SK-MEL-5 (cell line): Measurements from ENCODE around the gene ZNF423. TPM values are rescaled to one million over a fixed set of nuclear protein-coding genes. Genes with fewer than 3 reads are reported as not detected.

Source experiments
- DNase-seq: peaks from one replicate; pipeline ENCODE4 v3.0.0-alpha.2; 2016; ENCODE audit warnings: low read depth, low spot score
- in situ Hi-C: cut with HindIII; loops from 2 replicates; pipeline ENCODE4 v1.10.0; 2016; ENCODE audit warnings: low sequenced_read_pairs, high pct_unique_total_duplicates, low pct_unique_long_range_greater_than_20kb
- total RNA-seq: library from RNA; depleted of rRNA; stranded (reverse); fragments of >200 nt; shearing (Covaris generic); gene quantifications from 2 replicates; pipeline ENCODE4 v1.2.3, GENCODE V29; 2014

Gene ZNF423
- total RNA-seq, 1 experiment from 2014 or later = not detected

DNA sequence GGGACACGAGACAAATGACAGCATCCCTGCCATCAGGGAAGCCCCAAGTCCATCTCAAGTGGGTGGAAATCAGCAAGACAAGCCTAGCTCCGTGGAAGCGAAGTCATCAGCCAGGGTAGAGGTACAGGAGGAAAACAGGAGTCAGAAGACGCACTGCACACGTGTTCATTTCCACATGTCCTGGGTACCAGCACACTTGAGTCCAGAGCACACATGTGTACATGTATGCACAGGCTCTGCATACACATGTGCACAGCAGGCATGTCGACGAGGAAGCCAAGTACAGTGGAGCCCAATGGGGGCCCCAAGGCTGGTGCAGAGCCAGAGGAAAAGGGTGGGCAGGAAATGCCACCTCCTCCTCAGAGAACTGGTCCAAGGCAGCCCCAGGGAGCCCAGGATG lies 75.9 kb downstream of the ZNF423 start:
- DNase-seq = no peak
- in situ Hi-C loops = no loop called here

GRCh38 chr16:49778202-49778930 lies 77.5 kb downstream of the ZNF423 start:
- no peak for DNase-seq
- in situ Hi-C loops = no loop called here

GRCh38 chr16:49776734-49777133 lies 79.2 kb downstream of the ZNF423 start:
- in situ Hi-C loops = no loop called here
- DNase-seq = no peak

DNA sequence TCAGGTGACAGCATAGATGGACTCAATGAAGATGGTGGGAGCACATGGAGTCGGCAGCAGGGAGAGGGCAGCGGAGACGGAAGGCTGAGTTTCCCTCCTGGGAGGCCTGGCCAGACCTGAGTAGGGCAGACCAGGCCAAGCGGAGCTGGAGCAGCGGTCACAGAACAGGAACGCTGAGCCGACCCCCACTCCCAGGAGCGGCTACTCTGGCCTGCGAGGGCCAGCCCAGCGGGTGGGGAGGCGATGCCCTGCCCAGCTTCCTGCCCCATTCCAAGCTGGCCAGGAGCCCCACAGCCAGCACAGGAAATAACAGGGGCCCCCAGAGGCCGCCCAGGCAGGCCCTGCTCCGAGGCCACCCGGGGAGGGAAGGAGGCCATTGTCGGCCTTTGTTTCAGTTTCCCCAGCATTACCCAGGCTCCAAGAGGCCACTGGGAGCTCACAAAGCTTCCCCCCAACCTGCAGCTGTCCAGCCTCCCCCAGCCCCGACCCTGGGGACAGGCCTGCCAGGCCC lies 79.8 kb downstream of the ZNF423 start:
- DNase-seq = no peak
- in situ Hi-C loops = no loop called here

DNA sequence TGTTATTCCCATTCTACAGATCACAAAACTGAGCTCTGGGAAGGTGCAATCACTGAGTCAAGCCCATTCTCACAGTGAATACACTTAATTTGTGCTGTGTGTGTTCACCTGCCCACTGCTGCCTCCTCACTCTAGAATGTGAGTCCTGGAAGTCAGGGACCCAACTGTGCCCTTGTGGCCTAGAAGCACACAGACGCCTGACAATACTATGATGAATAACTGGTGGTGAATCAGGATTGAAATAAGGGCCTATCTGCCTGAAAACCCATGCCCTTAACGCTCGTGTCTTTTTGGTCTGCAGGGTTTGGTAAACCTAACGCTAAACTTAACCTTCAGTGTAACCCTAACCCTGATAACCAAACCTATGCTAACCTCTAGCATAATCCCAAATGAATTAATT lies 80.3 kb downstream of the ZNF423 start:
- in situ Hi-C loops = no loop called here
- no peak for DNase-seq

- DNase-seq = no peak
- in situ Hi-C loops = no loop called here
Observed at GRCh38 chr16:49775018-49775417, 80.9 kb downstream of the ZNF423 start.

DNA sequence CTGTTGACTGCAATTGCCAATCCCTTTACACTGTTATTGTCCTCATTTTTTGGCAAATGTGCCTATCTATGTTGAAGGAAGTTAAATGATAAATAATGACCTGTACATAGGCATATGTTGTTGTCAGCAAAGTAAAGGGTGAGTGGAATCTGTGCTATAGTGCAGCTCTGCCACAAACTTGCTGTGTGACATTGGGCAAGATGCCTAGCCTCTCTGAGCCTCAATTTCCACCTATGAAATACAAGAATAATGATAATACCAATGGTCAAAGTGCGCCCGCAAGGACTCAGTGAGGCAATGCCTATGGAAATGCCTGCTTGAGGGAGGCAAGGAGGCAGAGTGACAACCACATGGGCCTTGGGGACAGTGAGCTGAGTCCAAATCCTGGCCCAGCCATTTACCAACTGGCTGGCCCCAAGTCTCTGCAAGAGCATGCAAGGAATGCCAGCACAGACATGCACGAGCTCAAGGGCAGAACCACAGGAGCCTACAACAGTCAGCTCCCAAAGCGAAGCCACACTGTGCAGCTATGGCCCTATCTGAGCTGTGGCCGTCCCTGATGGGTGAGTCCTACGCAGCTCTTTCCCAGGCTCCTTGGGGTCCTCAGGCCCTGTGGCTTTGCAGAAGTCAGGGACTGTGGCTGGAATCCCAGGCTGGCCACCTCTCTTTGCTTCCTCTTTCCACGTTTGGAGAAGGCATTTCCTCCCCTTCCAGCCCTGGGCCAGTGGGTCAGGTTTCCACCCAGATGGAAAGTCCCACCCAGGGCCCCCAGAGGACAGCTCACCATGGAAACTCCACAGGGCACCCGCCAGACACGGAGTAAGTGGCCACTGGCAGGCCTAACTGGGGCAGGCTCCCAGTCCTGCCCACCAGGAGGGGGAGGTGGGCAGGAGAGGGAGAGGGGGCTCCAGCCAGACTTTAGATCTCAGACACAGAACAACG lies 82.1 kb downstream of the ZNF423 start:
- in situ Hi-C loops = no loop called here
- no peak for DNase-seq

GRCh38 chr16:49767998-49768397 lies 87.9 kb downstream of the ZNF423 start:
- in situ Hi-C loops = no loop called here
- no peak for DNase-seq

DNA sequence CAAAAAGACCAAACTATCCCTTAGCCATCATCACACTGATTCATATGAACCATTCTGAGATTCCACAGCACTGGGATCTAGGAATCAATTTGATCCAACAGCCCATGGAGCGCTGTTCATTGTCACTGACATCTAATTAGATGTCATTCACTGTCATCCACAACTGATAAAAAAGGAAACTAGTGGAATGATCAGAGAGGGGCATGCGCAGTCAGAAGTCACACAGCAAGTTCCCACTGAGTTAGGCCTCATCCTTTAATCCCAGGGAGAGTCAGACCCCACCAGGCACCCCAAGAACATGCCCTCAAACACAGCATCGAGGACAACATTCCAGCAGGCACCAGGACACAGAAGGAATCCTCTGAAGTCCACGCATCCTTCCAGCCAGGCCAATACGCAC lies 88.5 kb downstream of the ZNF423 start:
- no peak for DNase-seq
- in situ Hi-C loops = no loop called here

DNA sequence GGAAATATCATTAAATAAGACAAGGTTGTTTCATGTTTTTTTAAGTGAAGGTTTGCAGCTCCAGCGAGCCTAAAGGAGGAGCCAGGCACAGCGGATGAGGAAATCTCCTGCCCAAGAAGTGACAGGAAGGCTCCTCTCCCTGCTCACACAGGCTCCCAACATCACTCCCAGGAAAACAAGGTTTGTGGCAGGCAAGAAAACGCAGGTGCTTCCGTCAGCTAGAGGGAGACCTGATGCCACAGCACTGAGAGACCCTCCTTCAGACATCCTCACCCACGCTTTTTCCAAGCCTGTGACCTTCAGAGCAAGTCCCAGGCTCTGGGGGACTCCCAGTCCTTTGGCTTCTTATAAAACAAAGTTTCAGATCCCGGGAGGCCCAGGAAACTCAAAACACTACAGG lies 89.7 kb downstream of the ZNF423 start:
- in situ Hi-C loops = no loop called here
- DNase-seq = no peak

DNA sequence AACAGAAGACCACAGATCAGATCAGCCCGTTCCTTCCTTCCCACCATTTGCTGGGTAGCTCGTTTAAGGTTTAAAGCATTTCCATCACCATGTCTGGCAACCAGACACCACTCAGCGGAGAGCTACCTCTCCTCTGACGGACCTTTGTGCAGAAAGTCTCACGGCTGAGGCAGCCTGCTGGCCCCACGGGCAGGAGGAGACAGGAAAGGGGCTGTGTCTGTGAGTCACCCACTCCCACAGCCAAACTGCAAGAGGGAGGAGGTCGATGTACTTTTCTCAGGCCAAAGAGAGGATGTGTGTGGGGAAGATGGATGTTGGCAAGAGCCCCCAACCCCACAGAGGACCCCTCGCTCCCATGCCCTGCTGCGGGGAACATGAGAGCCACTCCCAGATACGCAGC lies 92.1 kb downstream of the ZNF423 start:
- no peak for DNase-seq

GRCh38 chr16:49760815-49761214 lies 95.1 kb downstream of the ZNF423 start:
- in situ Hi-C loops = no loop called here
- DNase-seq = no peak

More for the DNA sequence above, 92.1 kb downstream of the ZNF423 start:
- in situ Hi-C loops = no loop called here

DNA sequence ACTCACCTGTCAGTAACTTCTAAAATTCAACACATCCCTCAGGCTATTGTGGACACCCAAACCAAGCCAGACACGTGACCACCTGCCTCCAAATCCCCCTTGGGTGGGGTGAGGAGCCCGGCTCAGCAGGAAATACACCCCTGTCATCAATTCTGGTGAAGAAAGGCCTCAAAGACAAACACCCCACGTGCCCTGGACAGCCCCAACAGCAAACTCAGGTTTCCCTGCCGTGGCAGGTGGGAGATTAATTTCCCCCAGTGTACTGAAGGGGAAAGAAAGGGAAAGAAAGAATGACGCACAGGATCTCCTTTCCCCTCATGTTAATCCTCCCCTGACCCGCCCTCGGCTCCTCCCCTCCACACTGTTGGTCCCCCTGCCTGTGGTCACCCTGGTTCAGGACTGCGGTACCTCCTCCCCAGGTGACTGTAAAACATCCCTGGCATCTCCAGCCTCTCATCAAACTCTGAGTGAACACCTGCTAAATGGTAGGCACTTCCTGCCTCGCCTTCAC lies 98.3 kb downstream of the ZNF423 start:
- DNase-seq = no peak
- in situ Hi-C loops = no loop called here

DNA sequence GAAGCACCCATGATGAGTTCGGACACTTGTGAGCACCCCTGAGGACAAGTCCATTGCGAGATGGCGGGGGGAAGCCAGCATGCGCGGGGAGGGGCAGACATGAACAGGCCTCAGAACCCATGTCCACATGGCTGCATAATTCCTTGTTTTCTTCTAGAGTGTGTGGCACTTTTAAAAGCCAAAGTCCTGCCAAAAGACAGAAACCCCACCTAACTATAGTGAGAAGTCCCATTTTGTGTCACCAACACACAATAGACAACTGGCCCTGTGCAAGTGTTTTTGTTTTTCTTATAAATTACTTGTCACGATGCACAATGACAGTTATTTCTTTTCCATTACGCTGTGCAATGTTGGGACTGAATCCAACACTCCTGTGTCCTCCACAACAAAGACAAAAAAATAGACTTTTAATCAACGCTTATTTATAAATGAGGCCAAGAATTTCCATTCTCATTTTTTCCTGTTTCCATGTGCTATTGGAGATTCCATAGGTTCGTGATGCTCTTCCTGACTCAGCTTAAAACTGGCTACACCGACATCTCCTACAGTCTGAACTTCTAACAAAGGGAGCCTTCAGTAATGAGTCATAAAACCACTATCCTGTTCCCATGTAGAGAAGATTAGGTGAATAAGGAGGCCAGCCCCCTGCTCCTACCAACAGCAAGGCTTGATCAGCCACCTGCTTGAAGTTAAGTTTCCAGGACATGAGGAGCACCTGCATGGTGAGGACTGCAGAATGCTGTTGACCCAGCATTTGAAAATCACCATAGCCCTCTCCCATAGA lies 98.9 kb downstream of the ZNF423 start:
- in situ Hi-C loops = no loop called here
- no peak for DNase-seq

DNA sequence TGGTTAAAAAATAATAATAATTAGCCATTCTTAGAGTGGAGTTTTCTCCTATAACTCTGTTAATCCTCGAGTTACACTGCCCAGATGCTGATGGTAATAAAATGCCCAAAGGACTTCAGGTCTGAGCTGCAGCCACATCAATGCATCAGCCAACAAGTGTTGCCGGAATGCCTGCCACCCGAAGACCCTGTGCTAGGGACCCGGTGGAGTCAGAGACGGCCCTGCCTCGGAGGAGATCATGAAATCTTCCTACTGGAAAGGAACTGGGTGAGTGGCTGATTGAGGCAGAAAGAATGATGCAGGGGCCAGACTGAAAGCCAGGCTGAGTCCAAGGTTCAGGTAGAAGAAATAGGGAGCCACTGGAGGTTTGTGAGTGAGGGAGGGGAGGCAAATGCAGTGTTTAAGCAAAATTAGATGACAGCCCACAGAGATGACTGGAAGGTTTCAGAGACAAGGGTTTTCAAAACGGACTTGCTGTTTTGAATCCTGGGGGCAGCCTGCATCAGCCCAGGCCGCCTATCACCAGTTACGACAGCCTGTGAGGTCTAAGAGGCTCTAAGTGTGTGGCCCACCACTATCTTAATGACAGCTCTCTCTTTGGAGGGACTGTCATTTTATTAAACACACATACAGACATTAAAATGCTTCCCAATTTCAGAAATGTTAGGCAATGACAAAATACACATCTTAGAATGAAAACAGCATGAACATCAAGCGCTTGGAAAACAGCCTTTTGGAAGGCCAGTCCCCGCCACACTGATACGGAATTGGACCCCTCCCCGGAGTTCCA lies 100.0 kb downstream of the ZNF423 start:
- no peak for DNase-seq
- in situ Hi-C loops = no loop called here

- in situ Hi-C loops = no loop called here
- peak; percentile 35 for DNase-seq
Observed at GRCh38 chr16:49755313-49755620, 100.6 kb downstream of the ZNF423 start.
